Psoas muscle (tissue), 8 donors: ENCODE data around the gene COG5. TPM values are rescaled to one million over a fixed set of nuclear protein-coding genes. Genes with fewer than 3 reads are reported as not detected.

ENCODE experiments used
- ATAC-seq, 4 donors: fragments of 200-7000 bp; cut with Tn5 transposase; one replicate each; pipeline ENCODE4 v1.9.1; 2020; ENCODE audit warnings: moderate library complexity in 3 of 4, mild to moderate bottlenecking in 2 of 4
- DNase-seq, 2 donors: peaks; one replicate each; pipeline ENCODE4 v3.0.0-alpha.2; 2020
- H3K27ac ChIP-seq: fragments of 200-600 bp; one replicate; pipeline ENCODE4 v1.8.0; 2022
- H3K27me3 ChIP-seq, 3 donors: fragments of 200-600 bp in 1 of 3; one replicate each; pipeline versions ENCODE4 v1.6.1 to v1.8.0; 2013 to 2022; ENCODE audit warnings: low read length in 2 of 3, mild to moderate bottlenecking in 2 of 3, moderate library complexity in 1 of 3; ENCODE audit not compliant: insufficient read depth in 3 of 3
- H3K36me3 ChIP-seq, 2 donors: fragments of 200-600 bp in 1 of 2; one replicate each; pipeline versions ENCODE4 v1.6.1 to v1.8.0; 2013 to 2022; ENCODE audit warnings: low read depth in 1 of 2, mild to moderate bottlenecking in 1 of 2, moderate library complexity in 1 of 2; ENCODE audit not compliant: insufficient read depth in 1 of 2
- H3K4me1 ChIP-seq: fragments of 200-600 bp; one replicate; pipeline ENCODE4 v1.8.0; 2022
- H3K4me3 ChIP-seq: fragments of 200-600 bp; one replicate; pipeline ENCODE4 v1.8.0; 2022; ENCODE audit warnings: mild to moderate bottlenecking
- H3K9me3 ChIP-seq: fragments of 200-600 bp; one replicate; pipeline ENCODE4 v1.8.0; 2022
- CTCF ChIP-seq: fragments of 200-600 bp; IDR thresholded peaks from one replicate; pipeline ENCODE4 v1.8.0; 2022; ENCODE audit warnings: antibody characterized with exemption
- WGBS, 3 donors: extraction: QIAGEN DNeasy Blood & Tissue Kit; methylation state at CpG; one replicate each; pipeline versions ENCODE4 v1.1.6 to v1.1.7; 2013; 5-methylcytosine and 5-hydroxymethylcytosine counted together
- intact Hi-C, 2 donors: fragments of 100-400 bp; cut with DNase I; formaldehyde crosslinking; loops; one replicate each; pipeline versions ENCODE4 v1.11.0 to v1.14.2; 2022
- polyA plus RNA-seq, 3 donors: library from polyadenylated mRNA; stranded (reverse); fragments of 200-250 nt; gene quantifications; one replicate each; pipeline ENCODE4 v1.2.3, GENCODE V29; 2013
- total RNA-seq, 4 donors: library from RNA; stranded (reverse); fragmentation: NEBNext Ultra II Directional in 2 of 4; extraction: Animal tissue kit (Norgen Biotek cat#: 25700) in 2 of 4; gene quantifications; one replicate each; pipeline versions ENCODE4 v1.2.1 to v1.2.4, GENCODE V29; 2021 to 2023
- donor health status: healthy with polysubstance abuse.
- donor health status: DM: no; HTN: no; CAD: no; lungs with moderate emphysema.
- donor health status: Bipolar disorder and iron deficiency.
- donor health status: healthy.
- donor health status: DM: yes; HTN: yes; CAD: no.
- donor health status: DM: no; HTN: no; CAD: no.
- donor health status: DM: no; HTN: no; CAD: no.
- donor health status: DM: yes; HTN: yes; CAD: no.

COG5 gene
- total and polyA plus RNA-seq, 7 donors, result 4.8 to 35.1 (median 18.8) TPM

- 96 to 100% (median 96%) methylated on average over 1 of the region's 1 CpG for WGBS, 3 donors
- no peak for ATAC-seq
- peaks cover 0 to 28% of the 10 kb centered on the region in 2 donors for H3K36me3 ChIP-seq
- TF ChIP-seq CTCF, result no peak
- no peak overlapping the region for H3K27ac ChIP-seq
- intact Hi-C loops, result loop anchor here in 1 of 2 donors (5.0 kb wide), 1 partner anchor 144 kb away; no protein-coding TSS in a partner anchor
- no peak overlapping the region for H3K4me3 ChIP-seq
- peaks cover 15% of the 10 kb centered on the region for H3K4me1 ChIP-seq
- no peaks in the 10 kb centered on the region for H3K9me3 ChIP-seq
- no peaks in the 10 kb centered on the region for H3K27me3 ChIP-seq
- DNase-seq, result no peak
These were observed 42.6 kb upstream of the COG5 start for GRCh38 chr7:107606303-107606702.

GRCh38 chr7:107605218-107605815 is 41.6 kb upstream of the COG5 start:
- Histone ChIP-seq H3K27ac (no peak overlapping the region), H3K36me3 (peaks cover 0 to 38% of the 10 kb centered on the region in 2 donors), H3K27me3 (no peaks in the 10 kb centered on the region), H3K9me3 (no peaks in the 10 kb centered on the region), H3K4me3 (no peak overlapping the region), H3K4me1 (peaks cover 10% of the 10 kb centered on the region)
- DNase-seq, result no peak
- intact Hi-C loops, result loop anchor here in 1 of 2 donors (5.0 kb wide), 1 partner anchor 143 kb away; no protein-coding TSS in a partner anchor
- TF ChIP-seq CTCF, result no peak
- WGBS, 3 donors, result 86 to 94% (median 92%) methylated on average over 3 of the region's 3 CpGs
- no peak for ATAC-seq

GRCh38 chr7:107600816-107601215 is 37.1 kb upstream of the COG5 start:
- intact Hi-C loops, result no loop called here
- H3K27ac ChIP-seq, result no peak overlapping the region

GRCh38 chr7:107599262-107599661 is 35.5 kb upstream of the COG5 start:
- no peaks in the 10 kb centered on the region for H3K27me3 ChIP-seq
- intact Hi-C loops, result loop anchor here in 1 of 2 donors (10.0 kb wide), 1 partner anchor 404 kb away; no protein-coding TSS in a partner anchor
- H3K27ac ChIP-seq, result no peak overlapping the region
- ATAC-seq (no peak), DNase-seq (no peak)
- H3K4me3 ChIP-seq, result no peak overlapping the region
- H3K36me3 ChIP-seq, result peaks cover 2 to 70% of the 10 kb centered on the region in 2 donors
- TF ChIP-seq CTCF, result no peak
- WGBS, 3 donors, result 99 to 100% (median 100%) methylated on average over 1 of the region's 1 CpG
- H3K4me1 ChIP-seq, result peaks cover 16% of the 10 kb centered on the region
- H3K9me3 ChIP-seq, result no peaks in the 10 kb centered on the region

More at GRCh38 chr7:107600816-107601215, 37.1 kb upstream of the COG5 start:
- Histone ChIP-seq H3K27me3 (no peaks in the 10 kb centered on the region), H3K9me3 (no peaks in the 10 kb centered on the region), H3K4me3 (no peak overlapping the region), H3K4me1 (peaks cover 13% of the 10 kb centered on the region), H3K36me3 (peaks cover 0 to 61% of the 10 kb centered on the region in 2 donors)
- DNase-seq (no peak), ATAC-seq (no peak)
- WGBS, 3 donors, result 92 to 99% (median 98%) methylated on average over 2 of the region's 2 CpGs
- no peak for TF ChIP-seq CTCF

GRCh38 chr7:107597953-107598352 is 34.2 kb upstream of the COG5 start:
- Histone ChIP-seq H3K9me3 (no peaks in the 10 kb centered on the region), H3K27ac (no peak overlapping the region), H3K27me3 (no peaks in the 10 kb centered on the region), H3K36me3 (peaks cover 2 to 72% of the 10 kb centered on the region in 2 donors), H3K4me3 (no peak overlapping the region), H3K4me1 (peaks cover 16% of the 10 kb centered on the region)
- whole genome bisulfite sequencing, 3 donors, result 61 to 78% (median 78%) methylated on average over 4 of the region's 4 CpGs
- intact Hi-C loops, result loop anchor here in 1 of 2 donors (10.0 kb wide), 1 partner anchor 403 kb away; no protein-coding TSS in a partner anchor
- DNase-seq, result no peak
- no peak for ATAC-seq
- TF ChIP-seq CTCF, result no peak
